ENCODE data around the gene C1orf21. TPM values are rescaled to one million over a fixed set of nuclear protein-coding genes. Genes with fewer than 3 reads are reported as not detected.

Gene C1orf21
- total and polyA plus RNA-seq, 2 donors (not counting 1 experiment from before 2014, with no cell fraction given) = 53.0 to 95.4 TPM

DNA sequence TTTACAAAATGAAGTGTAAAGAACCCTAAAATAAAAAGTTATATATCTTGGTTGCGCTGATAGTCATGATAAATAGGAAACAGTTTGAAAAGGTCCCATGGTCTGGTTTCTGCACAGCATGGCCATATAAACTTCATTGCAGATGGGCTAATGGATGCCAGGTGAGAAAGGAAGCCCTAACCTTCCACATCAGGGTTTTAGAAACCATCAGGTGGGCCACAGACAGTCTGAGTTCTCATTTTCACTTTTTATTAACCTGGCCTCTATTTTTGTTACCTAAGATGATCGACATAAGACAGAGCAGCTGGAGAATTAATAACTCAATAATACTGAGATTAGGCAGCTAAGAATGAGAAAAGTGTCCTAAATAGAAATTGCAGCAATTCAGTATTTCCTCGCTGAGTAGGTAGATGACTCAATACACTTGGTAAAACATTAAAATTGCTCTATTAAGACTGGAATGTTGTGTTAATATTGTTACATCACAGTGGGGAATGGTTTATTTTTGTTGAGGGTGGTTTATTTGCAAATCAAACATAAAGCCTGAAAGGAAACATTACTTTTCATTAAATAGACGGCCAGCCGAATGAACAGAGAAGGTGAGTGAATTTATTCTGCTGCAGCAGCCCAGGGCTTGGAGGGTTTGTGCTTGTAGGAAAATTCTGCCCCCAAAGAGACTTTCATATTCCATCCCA is 21.1 kb downstream of the C1orf21 start:
- Histone ChIP-seq H4K20me1 (ENCODE audit: control insufficient read depth, extremely low read depth, insufficient read depth, low read length) (no peaks in the 10 kb centered on the region), H2AFZ (ENCODE audit: low read length) (no peak overlapping the region), H3K9me3 (ENCODE audit: control insufficient read depth, insufficient read depth, low read depth, low read length) (no peaks in the 10 kb centered on the region), H3K4me2 (ENCODE audit: extremely low read depth, insufficient read depth, low read length) (no peak overlapping the region), H3K36me3 (ENCODE audit: control insufficient read depth, insufficient read depth, low read length) (no peaks in the 10 kb centered on the region), H3K4me1 (ENCODE audit: control insufficient read depth, extremely low read depth, insufficient read depth, low read length) (peaks cover 7% of the 10 kb centered on the region), H3K27ac (ENCODE audit: insufficient read depth, low read length) (no peak overlapping the region), H3K27me3 (ENCODE audit: control insufficient read depth, insufficient read depth, low read length) (no peaks in the 10 kb centered on the region), H3K4me3 (replicated peaks in 1 of 4; ENCODE audit: control extremely low read depth in 1 of 4, insufficient read depth in 1 of 4, low read depth in 3 of 4, low read length in 4 of 4) (no peak overlapping the region), H3K9ac (ENCODE audit: insufficient read depth, low read length) (no peak overlapping the region), H3K79me2 (ENCODE audit: control insufficient read depth, insufficient read depth, low read length) (peaks cover 30% of the 10 kb centered on the region)
- DNase-seq (ENCODE audit: low read depth in 2 of 2) = peak; percentile 55 to 62
- no peak for TF ChIP-seq EZH2 (IDR thresholded peaks at IDR 0.05; ENCODE audit: low read length, missing control alignments)
- TF ChIP-seq, protein P1, sequence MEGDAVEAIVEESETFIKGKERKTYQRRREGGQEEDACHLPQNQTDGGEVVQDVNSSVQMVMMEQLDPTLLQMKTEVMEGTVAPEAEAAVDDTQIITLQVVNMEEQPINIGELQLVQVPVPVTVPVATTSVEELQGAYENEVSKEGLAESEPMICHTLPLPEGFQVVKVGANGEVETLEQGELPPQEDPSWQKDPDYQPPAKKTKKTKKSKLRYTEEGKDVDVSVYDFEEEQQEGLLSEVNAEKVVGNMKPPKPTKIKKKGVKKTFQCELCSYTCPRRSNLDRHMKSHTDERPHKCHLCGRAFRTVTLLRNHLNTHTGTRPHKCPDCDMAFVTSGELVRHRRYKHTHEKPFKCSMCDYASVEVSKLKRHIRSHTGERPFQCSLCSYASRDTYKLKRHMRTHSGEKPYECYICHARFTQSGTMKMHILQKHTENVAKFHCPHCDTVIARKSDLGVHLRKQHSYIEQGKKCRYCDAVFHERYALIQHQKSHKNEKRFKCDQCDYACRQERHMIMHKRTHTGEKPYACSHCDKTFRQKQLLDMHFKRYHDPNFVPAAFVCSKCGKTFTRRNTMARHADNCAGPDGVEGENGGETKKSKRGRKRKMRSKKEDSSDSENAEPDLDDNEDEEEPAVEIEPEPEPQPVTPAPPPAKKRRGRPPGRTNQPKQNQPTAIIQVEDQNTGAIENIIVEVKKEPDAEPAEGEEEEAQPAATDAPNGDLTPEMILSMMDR (conservative IDR thresholded peaks at IDR 0.05 in 1 of 2, IDR thresholded peaks at IDR 0.05 in 1 of 2; ENCODE audit: low read depth in 1 of 2, low read length in 2 of 2) = no peak

DNA sequence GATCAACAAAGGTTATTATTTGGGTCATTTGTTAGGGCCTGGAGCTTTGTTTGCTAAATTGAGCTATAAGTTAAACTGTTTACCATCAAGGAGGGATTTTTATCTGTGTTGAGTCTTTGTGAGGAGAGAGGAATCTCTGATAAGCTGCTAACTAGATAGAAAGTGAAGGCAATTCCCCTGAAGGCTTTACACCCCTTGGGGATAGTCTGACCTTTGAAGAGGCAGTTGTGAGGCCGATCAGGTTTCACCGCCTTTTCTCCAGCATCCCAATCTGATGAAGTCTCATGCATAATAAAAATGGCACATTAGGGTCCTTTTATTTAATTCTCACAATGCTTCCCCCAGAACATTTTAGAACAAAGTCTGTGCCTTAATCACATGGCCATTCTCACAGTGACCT is 21.8 kb downstream of the C1orf21 start:
- Histone ChIP-seq H3K4me3 (replicated peaks in 1 of 4; ENCODE audit: control extremely low read depth in 1 of 4, insufficient read depth in 1 of 4, low read depth in 3 of 4, low read length in 4 of 4) (no peak overlapping the region), H4K20me1 (ENCODE audit: control insufficient read depth, extremely low read depth, insufficient read depth, low read length) (no peaks in the 10 kb centered on the region), H3K79me2 (ENCODE audit: control insufficient read depth, insufficient read depth, low read length) (peaks cover 29% of the 10 kb centered on the region), H3K9ac (ENCODE audit: insufficient read depth, low read length) (no peak overlapping the region), H3K27ac (ENCODE audit: insufficient read depth, low read length) (no peak overlapping the region), H3K4me1 (ENCODE audit: control insufficient read depth, extremely low read depth, insufficient read depth, low read length) (peaks cover 7% of the 10 kb centered on the region), H3K36me3 (ENCODE audit: control insufficient read depth, insufficient read depth, low read length) (no peaks in the 10 kb centered on the region), H2AFZ (ENCODE audit: low read length) (no peak overlapping the region), H3K9me3 (ENCODE audit: control insufficient read depth, insufficient read depth, low read depth, low read length) (no peaks in the 10 kb centered on the region), H3K4me2 (ENCODE audit: extremely low read depth, insufficient read depth, low read length) (no peak overlapping the region), H3K27me3 (ENCODE audit: control insufficient read depth, insufficient read depth, low read length) (no peaks in the 10 kb centered on the region)
- no peak for TF ChIP-seq EZH2 (IDR thresholded peaks at IDR 0.05; ENCODE audit: low read length, missing control alignments)
- TF ChIP-seq, protein P1 (conservative IDR thresholded peaks at IDR 0.05 in 1 of 2, IDR thresholded peaks at IDR 0.05 in 1 of 2; ENCODE audit: low read depth in 1 of 2, low read length in 2 of 2) = no peak
- DNase-seq (ENCODE audit: low read depth in 2 of 2) = no peak

DNA sequence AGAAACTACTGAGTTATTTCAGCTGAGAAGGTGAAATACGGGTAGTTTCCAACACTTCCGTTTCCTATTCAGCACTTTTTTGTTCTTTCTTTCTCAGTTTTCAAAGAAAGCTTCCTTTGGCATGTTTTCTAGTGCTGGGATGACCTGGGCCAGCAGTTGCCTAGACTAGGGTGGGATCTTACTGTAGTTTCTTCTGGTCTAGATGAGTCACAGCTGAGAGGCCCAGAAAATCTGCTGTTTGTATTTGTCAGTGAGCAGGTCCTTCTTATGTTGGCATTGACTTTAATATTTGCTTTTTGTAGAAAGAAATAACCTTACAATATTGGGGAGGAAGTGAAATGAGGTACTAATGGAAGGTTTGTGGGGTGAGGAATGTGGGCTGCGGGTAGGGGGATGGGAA is 22.2 kb downstream of the C1orf21 start:
- H3K79me2 ChIP-seq (ENCODE audit: control insufficient read depth, insufficient read depth, low read length) = peaks cover 25% of the 10 kb centered on the region
- no peak for TF ChIP-seq EZH2 (IDR thresholded peaks at IDR 0.05; ENCODE audit: low read length, missing control alignments)
- TF ChIP-seq, protein P1 (conservative IDR thresholded peaks at IDR 0.05 in 1 of 2, IDR thresholded peaks at IDR 0.05 in 1 of 2; ENCODE audit: low read depth in 1 of 2, low read length in 2 of 2) = no peak
- H3K4me2 ChIP-seq (ENCODE audit: extremely low read depth, insufficient read depth, low read length) = no peak overlapping the region

More for the DNA sequence above, 22.2 kb downstream of the C1orf21 start:
- peak; percentile 31 to 44 for DNase-seq (ENCODE audit: low read depth in 2 of 2)
- Histone ChIP-seq H3K4me3 (replicated peaks in 1 of 4; ENCODE audit: control extremely low read depth in 1 of 4, insufficient read depth in 1 of 4, low read depth in 3 of 4, low read length in 4 of 4) (no peak overlapping the region), H3K4me1 (ENCODE audit: control insufficient read depth, extremely low read depth, insufficient read depth, low read length) (peaks cover 7% of the 10 kb centered on the region), H3K36me3 (ENCODE audit: control insufficient read depth, insufficient read depth, low read length) (no peaks in the 10 kb centered on the region), H3K9me3 (ENCODE audit: control insufficient read depth, insufficient read depth, low read depth, low read length) (no peaks in the 10 kb centered on the region), H3K9ac (ENCODE audit: insufficient read depth, low read length) (no peak overlapping the region), H3K27ac (ENCODE audit: insufficient read depth, low read length) (no peak overlapping the region), H2AFZ (ENCODE audit: low read length) (no peak overlapping the region), H3K27me3 (ENCODE audit: control insufficient read depth, insufficient read depth, low read length) (no peaks in the 10 kb centered on the region), H4K20me1 (ENCODE audit: control insufficient read depth, extremely low read depth, insufficient read depth, low read length) (no peaks in the 10 kb centered on the region)

Measured in fibroblast of lung (primary cell).